ENCODE results near the gene JARID2.
"Not testable (repeated sequence)": the region's sequence is repeated elsewhere in the genome, so short reads cannot be mapped to it uniquely, and the experiment has no call there.

The JARID2 gene

DNA sequence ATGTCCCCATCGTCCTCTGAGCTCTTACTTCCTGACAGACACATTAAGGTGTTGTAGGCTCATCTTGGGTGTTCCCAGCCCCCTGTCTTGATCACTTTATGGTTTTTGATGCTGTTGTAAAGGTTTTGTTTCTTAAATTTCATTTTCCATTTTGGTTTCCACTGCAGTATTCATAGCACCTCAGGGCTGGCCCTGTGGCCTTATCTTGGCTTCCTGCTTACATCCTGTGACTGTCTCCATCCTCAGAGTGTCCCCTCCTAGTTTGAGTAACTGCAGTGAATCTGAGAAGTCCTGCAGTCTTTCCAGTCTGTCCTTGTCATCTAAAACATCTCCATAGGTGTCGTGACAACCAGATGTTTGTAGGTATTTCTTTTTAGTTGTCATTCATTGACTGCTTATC lies 50.9 kb downstream of the JARID2 start:
- DNase-seq (ENCODE audit: low read depth): no peak
- Histone ChIP-seq H3K4me1 (ENCODE audit: control insufficient read depth, insufficient read depth, low read length) (peaks cover 40% of the 10 kb centered on the region), H3K9ac (ENCODE audit: low read length) (no peak overlapping the region), H3K36me3 (ENCODE audit: control insufficient read depth, insufficient read depth, low read length, severe bottlenecking) (no peaks in the 10 kb centered on the region), H3K27me3 (replicated peaks; ENCODE audit: control insufficient read depth, insufficient read depth, low read length) (no peaks in the 10 kb centered on the region), H3K9me3 (ENCODE audit: control insufficient read depth, low read length) (no peaks in the 10 kb centered on the region), H3K4me3 (ENCODE audit: low read length) (no peak overlapping the region)

DNA sequence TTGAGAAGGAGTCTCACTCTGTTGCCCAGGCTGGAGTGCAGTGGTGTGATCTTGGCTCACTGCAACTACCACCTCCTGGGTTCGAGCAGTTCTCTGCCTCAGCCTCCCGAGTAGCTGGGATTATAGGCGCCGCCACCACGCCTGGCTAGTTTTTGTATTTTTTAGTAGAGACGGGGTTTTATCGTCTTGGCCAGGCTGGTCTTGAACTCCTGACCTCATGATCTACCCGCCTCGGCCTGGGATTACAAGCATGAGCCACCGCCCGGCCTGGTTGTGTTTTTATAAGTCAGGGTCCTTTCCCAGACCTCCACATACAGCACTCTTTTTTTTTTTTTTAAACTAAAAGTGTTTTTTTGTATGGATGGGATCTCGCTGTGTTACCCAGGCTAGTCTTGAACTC lies 51.3 kb downstream of the JARID2 start:
- DNase-seq (ENCODE audit: low read depth); H3K4me3 ChIP-seq (ENCODE audit: low read length); H3K36me3 ChIP-seq (ENCODE audit: control insufficient read depth, insufficient read depth, low read length, severe bottlenecking); H3K27me3 ChIP-seq (replicated peaks; ENCODE audit: control insufficient read depth, insufficient read depth, low read length); H3K9ac ChIP-seq (ENCODE audit: low read length); H3K9me3 ChIP-seq (ENCODE audit: control insufficient read depth, low read length): not testable (repeated sequence)
- peaks cover 42% of the 10 kb centered on the region for H3K4me1 ChIP-seq (ENCODE audit: control insufficient read depth, insufficient read depth, low read length)

GRCh38 chr6:15297895-15298590 lies 52.2 kb downstream of the JARID2 start:
- H3K9me3 ChIP-seq (ENCODE audit: control insufficient read depth, low read length): no peaks in the 10 kb centered on the region
- H3K36me3 ChIP-seq (ENCODE audit: control insufficient read depth, insufficient read depth, low read length, severe bottlenecking): no peaks in the 10 kb centered on the region
- no peaks in the 10 kb centered on the region for H3K27me3 ChIP-seq (replicated peaks; ENCODE audit: control insufficient read depth, insufficient read depth, low read length)
- H3K4me1 ChIP-seq (ENCODE audit: control insufficient read depth, insufficient read depth, low read length): peaks cover 42% of the 10 kb centered on the region
- peak; percentile 68 for DNase-seq (ENCODE audit: low read depth)
- peak overlapping the region; percentile 14 for H3K9ac ChIP-seq (ENCODE audit: low read length)
- peak overlapping the region; percentile 20 for H3K4me3 ChIP-seq (ENCODE audit: low read length)

DNA sequence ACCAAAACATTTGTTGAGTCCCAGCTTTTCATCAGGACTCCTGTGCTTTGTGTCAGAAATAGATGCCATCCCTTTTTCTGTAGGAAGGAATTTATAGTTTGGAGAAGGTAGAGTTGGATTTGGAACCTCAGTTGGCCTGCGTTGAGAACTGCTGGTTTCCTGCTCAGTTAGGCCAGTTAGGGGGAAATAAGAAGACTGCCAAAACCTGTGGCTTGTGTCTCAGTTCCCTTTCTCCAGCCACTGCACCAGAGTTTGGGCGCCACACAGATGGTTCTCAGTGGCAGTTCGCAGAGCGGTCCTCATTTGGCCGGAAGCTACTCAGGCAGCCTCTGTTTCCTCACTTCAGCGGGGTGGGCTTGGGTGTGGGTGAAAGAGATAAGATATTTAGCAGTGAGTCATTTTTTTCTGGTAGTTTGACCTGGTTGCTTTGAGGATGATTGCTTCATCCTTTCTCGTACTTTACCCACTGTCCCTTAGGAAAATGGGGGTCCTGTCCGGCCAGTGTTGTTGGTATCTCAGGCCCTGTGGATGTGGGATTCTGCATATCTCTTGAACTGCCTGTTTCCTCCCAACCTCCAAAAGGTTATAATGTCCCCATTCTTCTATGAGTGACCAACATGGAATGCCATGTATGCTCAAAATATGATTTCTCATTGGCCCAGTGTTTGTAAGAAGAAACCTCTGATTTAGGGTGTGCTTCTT lies 53.7 kb downstream of the JARID2 start:
- no peaks in the 10 kb centered on the region for H3K27me3 ChIP-seq (replicated peaks; ENCODE audit: control insufficient read depth, insufficient read depth, low read length)
- no peaks in the 10 kb centered on the region for H3K9me3 ChIP-seq (ENCODE audit: control insufficient read depth, low read length)
- H3K4me3 ChIP-seq (ENCODE audit: low read length): no peak overlapping the region
- H3K36me3 ChIP-seq (ENCODE audit: control insufficient read depth, insufficient read depth, low read length, severe bottlenecking): no peaks in the 10 kb centered on the region
- DNase-seq (ENCODE audit: low read depth): peak; percentile 38
- H3K9ac ChIP-seq (ENCODE audit: low read length): no peak overlapping the region
- H3K4me1 ChIP-seq (ENCODE audit: control insufficient read depth, insufficient read depth, low read length): peaks cover 42% of the 10 kb centered on the region

DNA sequence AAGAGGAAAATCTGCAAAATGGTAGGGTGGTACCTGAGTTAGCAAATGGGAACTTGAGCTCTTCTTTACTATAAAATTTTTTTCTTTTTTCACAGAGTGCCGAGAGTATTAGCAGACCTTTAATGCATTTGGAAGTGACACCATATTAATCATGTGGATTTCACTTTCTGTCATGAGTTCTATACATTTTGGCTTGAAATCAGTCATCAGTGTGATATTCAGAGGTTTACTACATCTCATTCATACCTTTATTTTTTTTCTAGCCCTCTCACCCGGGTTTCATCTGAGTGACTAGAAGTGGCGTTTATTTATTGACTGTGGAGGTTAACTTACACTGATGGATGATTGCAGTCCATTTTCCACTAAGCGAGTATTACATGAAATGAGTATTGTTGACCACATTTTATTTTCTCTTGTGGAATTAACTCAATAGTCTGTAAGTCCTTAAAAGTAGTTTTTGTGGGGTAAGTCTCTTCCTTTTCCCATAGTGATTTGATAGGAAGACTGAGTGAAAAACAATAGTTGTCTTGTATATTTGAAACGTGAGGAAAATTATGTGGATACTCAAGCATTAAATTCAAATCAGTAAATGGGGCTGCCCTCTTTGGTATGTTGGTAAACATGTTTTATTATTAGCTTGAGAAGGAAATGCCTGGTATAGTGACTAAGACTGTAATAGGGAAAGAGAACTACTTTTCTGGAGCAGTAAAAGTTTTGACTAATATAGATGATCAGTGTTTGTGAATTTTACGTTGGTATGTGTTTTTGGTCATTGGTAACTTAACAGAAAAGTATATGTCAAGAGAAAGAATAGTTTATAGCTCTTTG lies 55.5 kb downstream of the JARID2 start:
- H3K4me3 ChIP-seq (ENCODE audit: low read length): no peak overlapping the region
- DNase-seq (ENCODE audit: low read depth): no peak
- H3K36me3 ChIP-seq (ENCODE audit: control insufficient read depth, insufficient read depth, low read length, severe bottlenecking): no peaks in the 10 kb centered on the region
- H3K9ac ChIP-seq (ENCODE audit: low read length): no peak overlapping the region
- H3K27me3 ChIP-seq (replicated peaks; ENCODE audit: control insufficient read depth, insufficient read depth, low read length): no peaks in the 10 kb centered on the region
- peaks cover 42% of the 10 kb centered on the region for H3K4me1 ChIP-seq (ENCODE audit: control insufficient read depth, insufficient read depth, low read length)
- no peaks in the 10 kb centered on the region for H3K9me3 ChIP-seq (ENCODE audit: control insufficient read depth, low read length)

GRCh38 chr6:15303162-15303919 lies 57.5 kb downstream of the JARID2 start:
- no peaks in the 10 kb centered on the region for H3K36me3 ChIP-seq (ENCODE audit: control insufficient read depth, insufficient read depth, low read length, severe bottlenecking)
- no peak overlapping the region for H3K4me3 ChIP-seq (ENCODE audit: low read length)
- DNase-seq (ENCODE audit: low read depth): no peak
- H3K4me1 ChIP-seq (ENCODE audit: control insufficient read depth, insufficient read depth, low read length): peaks cover 32% of the 10 kb centered on the region
- no peaks in the 10 kb centered on the region for H3K9me3 ChIP-seq (ENCODE audit: control insufficient read depth, low read length)
- no peak overlapping the region for H3K9ac ChIP-seq (ENCODE audit: low read length)
- no peaks in the 10 kb centered on the region for H3K27me3 ChIP-seq (replicated peaks; ENCODE audit: control insufficient read depth, insufficient read depth, low read length)

DNA sequence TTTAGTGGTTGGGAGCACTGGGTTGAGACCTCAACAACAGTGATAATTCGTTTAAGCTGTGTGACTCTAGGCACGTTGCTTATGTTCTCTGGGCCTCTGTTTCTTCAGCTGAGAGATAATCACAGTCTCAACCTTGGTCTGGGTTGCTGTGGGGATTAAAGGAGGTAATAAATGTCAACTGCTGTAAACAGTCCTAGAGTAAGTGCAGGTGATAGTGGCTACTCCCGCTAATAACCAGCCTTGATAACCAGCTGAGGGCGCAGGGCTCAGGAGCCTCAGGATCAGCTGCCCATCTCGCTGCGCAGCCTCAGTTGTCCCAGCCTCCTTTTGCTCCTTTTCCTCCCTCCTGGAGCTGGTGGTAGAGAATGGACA lies 58.0 kb downstream of the JARID2 start:
- Histone ChIP-seq H3K36me3 (ENCODE audit: control insufficient read depth, insufficient read depth, low read length, severe bottlenecking) (no peaks in the 10 kb centered on the region), H3K9ac (ENCODE audit: low read length) (no peak overlapping the region), H3K4me1 (ENCODE audit: control insufficient read depth, insufficient read depth, low read length) (peaks cover 26% of the 10 kb centered on the region), H3K27me3 (replicated peaks; ENCODE audit: control insufficient read depth, insufficient read depth, low read length) (no peaks in the 10 kb centered on the region), H3K4me3 (ENCODE audit: low read length) (no peak overlapping the region), H3K9me3 (ENCODE audit: control insufficient read depth, low read length) (no peaks in the 10 kb centered on the region)
- DNase-seq (ENCODE audit: low read depth): no peak

GRCh38 chr6:15304337-15305042 lies 58.6 kb downstream of the JARID2 start:
- no peaks in the 10 kb centered on the region for H3K27me3 ChIP-seq (replicated peaks; ENCODE audit: control insufficient read depth, insufficient read depth, low read length)
- no peak overlapping the region for H3K9ac ChIP-seq (ENCODE audit: low read length)
- H3K4me3 ChIP-seq (ENCODE audit: low read length): no peak overlapping the region
- no peaks in the 10 kb centered on the region for H3K9me3 ChIP-seq (ENCODE audit: control insufficient read depth, low read length)
- H3K36me3 ChIP-seq (ENCODE audit: control insufficient read depth, insufficient read depth, low read length, severe bottlenecking): no peaks in the 10 kb centered on the region
- H3K4me1 ChIP-seq (ENCODE audit: control insufficient read depth, insufficient read depth, low read length): peaks cover 20% of the 10 kb centered on the region
- no peak for DNase-seq (ENCODE audit: low read depth)

GRCh38 chr6:15305496-15305895 lies 59.6 kb downstream of the JARID2 start:
- DNase-seq (ENCODE audit: low read depth): no peak
- Histone ChIP-seq H3K4me3 (ENCODE audit: low read length) (no peak overlapping the region), H3K9me3 (ENCODE audit: control insufficient read depth, low read length) (no peaks in the 10 kb centered on the region), H3K9ac (ENCODE audit: low read length) (no peak overlapping the region), H3K36me3 (ENCODE audit: control insufficient read depth, insufficient read depth, low read length, severe bottlenecking) (no peaks in the 10 kb centered on the region), H3K4me1 (ENCODE audit: control insufficient read depth, insufficient read depth, low read length) (peaks cover 14% of the 10 kb centered on the region), H3K27me3 (replicated peaks; ENCODE audit: control insufficient read depth, insufficient read depth, low read length) (no peaks in the 10 kb centered on the region)

DNA sequence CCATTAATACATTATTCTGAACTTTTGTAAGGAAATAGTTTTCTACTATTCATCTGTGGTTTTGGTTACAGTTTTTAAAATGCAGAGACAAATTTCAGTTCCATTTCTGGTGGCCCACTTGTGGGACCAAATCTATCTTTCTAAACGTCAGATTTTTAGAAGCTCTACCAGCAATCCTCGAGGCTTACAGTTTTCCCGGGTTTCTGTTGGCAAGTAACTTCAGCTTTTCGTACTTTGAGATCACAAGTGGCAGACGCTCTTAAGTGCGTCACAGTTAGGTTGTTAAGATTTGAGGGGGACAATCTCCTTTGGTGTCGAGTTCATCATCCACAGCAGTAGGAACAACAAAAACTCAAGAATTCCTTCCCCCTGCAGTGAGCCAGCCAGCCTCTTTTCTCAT lies 60.0 kb downstream of the JARID2 start:
- DNase-seq (ENCODE audit: low read depth): no peak
- H3K27me3 ChIP-seq (replicated peaks; ENCODE audit: control insufficient read depth, insufficient read depth, low read length): no peaks in the 10 kb centered on the region
- peaks cover 14% of the 10 kb centered on the region for H3K4me1 ChIP-seq (ENCODE audit: control insufficient read depth, insufficient read depth, low read length)
- no peaks in the 10 kb centered on the region for H3K9me3 ChIP-seq (ENCODE audit: control insufficient read depth, low read length)
- no peak overlapping the region for H3K4me3 ChIP-seq (ENCODE audit: low read length)
- no peak overlapping the region for H3K9ac ChIP-seq (ENCODE audit: low read length)
- H3K36me3 ChIP-seq (ENCODE audit: control insufficient read depth, insufficient read depth, low read length, severe bottlenecking): no peaks in the 10 kb centered on the region

All from adipocyte (in vitro differentiated cells).